22Rv1 (cell line): ENCODE results near the gene MRPS22.
"Not testable (repeated sequence)": the region's sequence is repeated elsewhere in the genome, so short reads cannot be mapped to it uniquely, and the experiment has no call there.

Experiments used
- H3K27ac ChIP-seq: fragments of 450-650 bp; 2 replicates; pipeline ENCODE4 v1.5.1; 2017
- ZFX ChIP-seq: fragments of 450-650 bp; IDR thresholded peaks from 2 replicates; pipeline ENCODE4 v1.6.1; 2017; ENCODE audit warnings: antibody characterized with exemption, borderline replicate concordance
- TF ChIP-seq, protein P1 (sequence below): fragments of 450-650 bp; IDR thresholded peaks from 2 replicates; pipeline ENCODE4 v1.5.1; 2017; ENCODE audit warnings: mild to moderate bottlenecking

MRPS22 gene

DNA sequence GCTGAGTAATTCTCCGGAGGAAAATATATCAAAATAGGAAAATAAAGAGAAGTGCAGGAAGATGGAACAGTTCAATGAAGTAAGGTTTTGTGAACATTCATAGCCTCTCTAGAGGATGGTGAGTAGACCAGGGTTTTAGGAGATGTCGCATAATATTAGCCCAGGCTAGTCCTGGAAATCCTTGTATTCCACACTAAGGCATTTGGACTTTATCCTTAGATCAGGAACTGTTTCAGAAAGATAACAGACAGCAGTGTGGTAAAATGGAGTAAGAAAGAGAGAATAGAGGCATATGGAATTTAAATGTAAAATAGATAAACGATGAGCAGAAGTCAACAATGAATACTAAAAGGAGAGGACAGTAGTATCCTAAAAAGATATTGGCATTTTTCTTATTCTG is 33.6 kb downstream of the MRPS22 start:
- TF ChIP-seq, protein P1, sequence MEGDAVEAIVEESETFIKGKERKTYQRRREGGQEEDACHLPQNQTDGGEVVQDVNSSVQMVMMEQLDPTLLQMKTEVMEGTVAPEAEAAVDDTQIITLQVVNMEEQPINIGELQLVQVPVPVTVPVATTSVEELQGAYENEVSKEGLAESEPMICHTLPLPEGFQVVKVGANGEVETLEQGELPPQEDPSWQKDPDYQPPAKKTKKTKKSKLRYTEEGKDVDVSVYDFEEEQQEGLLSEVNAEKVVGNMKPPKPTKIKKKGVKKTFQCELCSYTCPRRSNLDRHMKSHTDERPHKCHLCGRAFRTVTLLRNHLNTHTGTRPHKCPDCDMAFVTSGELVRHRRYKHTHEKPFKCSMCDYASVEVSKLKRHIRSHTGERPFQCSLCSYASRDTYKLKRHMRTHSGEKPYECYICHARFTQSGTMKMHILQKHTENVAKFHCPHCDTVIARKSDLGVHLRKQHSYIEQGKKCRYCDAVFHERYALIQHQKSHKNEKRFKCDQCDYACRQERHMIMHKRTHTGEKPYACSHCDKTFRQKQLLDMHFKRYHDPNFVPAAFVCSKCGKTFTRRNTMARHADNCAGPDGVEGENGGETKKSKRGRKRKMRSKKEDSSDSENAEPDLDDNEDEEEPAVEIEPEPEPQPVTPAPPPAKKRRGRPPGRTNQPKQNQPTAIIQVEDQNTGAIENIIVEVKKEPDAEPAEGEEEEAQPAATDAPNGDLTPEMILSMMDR: no peak
- no peak for TF ChIP-seq ZFX

DNA sequence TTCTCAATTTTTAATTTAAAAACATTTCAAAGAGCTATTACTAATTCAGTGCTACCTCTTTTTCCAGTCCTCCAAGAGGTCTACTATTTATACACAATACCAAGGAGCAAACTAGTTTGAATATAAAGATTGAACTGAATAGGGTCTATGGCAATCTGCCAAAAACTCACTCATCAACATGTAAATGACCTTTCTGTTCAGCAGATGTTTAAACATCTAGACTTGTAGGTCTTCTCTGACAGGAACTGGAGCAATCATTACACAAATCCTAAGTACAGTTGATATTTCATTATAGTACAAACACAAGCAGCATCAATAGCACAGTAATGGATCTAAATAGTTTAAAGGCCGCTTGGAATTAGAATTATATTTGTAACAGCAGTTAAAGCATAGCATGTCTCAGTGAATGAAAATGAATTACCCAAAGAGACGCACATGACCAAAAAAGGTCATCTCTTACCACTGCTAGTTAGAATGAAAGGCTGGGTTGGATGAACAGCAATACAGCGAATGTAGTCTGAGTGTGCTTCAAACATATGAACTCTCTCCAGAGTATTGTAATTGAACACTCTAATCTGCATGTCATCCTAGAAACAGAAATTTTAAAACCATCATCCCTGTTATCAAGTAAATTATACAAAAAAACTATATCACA is 34.9 kb downstream of the MRPS22 start:
- H3K27ac ChIP-seq: no peak overlapping the region
- TF ChIP-seq ZFX: no peak
- TF ChIP-seq, protein P1: no peak

More for the DNA sequence above, 33.6 kb downstream of the MRPS22 start:
- H3K27ac ChIP-seq: no peak overlapping the region

DNA sequence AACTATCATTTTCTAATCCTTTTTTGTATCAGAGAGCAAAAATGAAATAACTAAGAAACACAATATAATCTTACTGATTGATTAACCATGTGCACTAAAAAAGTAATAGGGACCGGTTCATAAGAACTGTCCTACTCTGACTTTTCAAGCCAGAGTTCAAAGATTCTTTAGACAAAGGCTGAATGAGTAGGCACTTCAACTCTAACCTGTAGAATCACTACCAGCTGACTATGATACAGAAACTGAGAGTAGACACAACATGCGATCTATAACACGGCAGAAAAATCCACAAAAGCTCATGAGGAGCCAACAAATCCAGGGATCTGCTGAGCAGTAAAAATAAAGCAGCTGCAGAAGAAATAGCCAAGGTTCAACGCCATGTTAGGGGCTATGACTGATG is 36.8 kb downstream of the MRPS22 start:
- no peak overlapping the region for H3K27ac ChIP-seq
- TF ChIP-seq, protein P1: no peak
- no peak for TF ChIP-seq ZFX

DNA sequence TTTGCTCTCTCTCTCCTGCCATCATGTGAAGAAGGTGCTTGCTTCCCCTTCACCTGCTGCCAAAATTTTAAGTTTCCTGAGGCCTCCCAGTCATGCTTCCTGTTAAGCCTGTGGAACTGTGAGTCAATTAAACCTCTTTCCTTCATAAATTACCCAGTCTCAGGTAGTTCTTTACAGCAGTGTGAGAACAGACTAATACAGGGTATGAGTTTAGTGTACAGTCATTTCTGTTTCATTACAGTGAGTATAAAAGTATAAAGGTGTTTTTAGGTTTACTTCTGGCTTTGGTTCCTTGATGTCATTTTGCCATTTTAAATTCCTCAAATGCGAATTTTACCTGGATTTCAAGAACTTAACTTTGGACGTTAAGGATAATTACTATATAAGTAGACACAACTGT is 38.5 kb downstream of the MRPS22 start:
- H3K27ac ChIP-seq: not testable (repeated sequence)

DNA sequence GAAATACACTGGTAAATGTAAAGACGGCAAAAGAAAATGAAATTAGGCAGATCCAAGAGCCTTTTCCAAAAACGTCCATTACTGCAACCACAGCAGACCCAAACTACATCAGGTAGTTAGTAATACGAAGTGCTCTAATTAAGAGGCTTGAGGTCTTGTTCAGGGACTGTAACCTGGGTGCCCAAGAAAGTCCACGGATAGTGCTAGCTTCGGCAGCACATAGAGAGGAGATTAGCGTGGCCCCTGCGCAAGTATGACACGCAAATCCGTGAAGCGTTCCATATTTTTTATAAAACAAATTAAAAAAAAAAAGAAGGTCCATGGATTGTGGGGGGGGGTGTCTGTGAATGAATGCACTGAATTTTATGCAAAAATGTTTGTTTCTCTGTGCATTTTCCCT is 44.3 kb downstream of the MRPS22 start:
- no peak overlapping the region for H3K27ac ChIP-seq
- TF ChIP-seq ZFX: no peak
- TF ChIP-seq, protein P1: no peak

DNA sequence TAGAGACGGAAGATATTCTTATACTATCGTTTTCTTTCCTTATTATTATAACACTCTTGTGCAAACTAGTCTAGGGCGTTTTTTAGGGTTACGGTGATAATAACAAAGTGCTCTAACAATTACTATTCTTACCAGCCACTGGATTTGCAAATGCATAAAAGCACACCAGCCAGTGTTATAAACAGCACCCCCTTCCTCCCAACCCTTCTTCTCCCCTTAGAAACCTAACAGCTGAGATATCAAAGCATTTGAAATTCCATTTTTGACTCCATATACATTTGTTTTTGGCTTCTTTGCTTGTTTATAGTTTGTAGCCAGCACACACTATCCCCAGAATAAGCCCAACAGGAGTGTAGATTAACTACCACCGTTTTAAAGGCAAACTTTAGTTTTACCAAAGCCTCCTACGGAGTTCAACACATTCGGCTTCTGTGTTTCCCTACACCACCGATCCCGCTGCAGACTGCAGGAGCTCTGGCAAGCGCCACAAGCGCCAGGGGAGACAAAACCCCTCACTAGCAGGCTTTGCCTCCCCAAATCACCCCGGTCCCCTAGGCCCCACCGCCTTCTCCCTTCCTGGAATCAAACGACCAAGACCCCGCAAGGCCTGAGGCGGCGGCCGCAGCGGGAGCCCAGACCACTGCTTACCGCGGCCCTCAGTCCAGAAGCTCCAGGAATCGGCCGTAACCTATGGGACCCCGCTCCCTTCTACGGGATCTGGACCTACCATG is 45.2 kb downstream of the MRPS22 start:
- TF ChIP-seq, protein P1: no peak
- TF ChIP-seq ZFX: no peak
- peak overlapping the region; percentile 95 for H3K27ac ChIP-seq

DNA sequence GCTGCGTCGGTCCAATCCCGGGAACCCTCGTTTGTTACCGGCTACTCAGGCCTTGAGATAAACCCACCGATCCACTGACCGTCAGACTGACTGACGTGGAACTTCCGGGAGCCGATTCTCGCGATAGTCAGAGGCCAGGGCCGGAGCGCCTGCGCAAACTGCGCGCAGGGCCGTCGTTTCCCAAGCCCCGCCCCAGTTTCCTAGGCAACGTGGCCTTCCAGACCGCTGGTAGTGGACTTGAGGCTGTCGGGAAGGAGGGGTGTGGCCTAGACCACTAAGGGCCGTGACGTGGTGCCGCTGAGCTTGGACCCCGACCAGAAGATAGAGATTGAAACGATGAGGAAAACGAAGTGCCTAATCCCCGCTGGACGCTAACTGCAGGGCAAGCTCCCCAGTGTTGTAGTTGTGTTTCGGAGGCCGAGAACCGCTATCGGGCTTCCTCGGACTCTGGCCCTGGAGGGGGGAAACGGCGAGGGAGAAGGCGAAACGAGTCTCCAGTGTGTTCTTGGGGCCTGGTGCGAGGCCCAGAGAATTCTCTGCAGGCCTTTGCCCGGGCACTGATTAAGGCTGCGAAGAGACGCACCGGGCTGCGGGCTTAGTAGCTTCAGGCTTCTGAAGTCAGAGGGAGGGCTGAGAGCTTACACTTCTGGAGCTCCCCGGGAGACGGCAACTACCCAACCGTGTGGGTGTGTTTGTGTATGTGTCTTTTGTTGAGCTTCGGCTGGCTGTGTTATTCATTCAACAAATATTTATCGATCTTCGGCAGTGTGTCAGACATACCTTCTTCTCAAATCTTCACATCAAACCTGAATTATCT is 45.9 kb downstream of the MRPS22 start, which contains the start of gene COPB2:
Gene COPB2 (minus strand): TSS at position 96 of the 817 bp plus-strand sequence. CDS start 97 bp downstream, outside the sequence.
- peak within 1 kb of the TSS; percentile 95 for H3K27ac ChIP-seq
- TF ChIP-seq, protein P1: no peak
- TF ChIP-seq ZFX: no peak
